IPS-NIHi7 (cell line): ENCODE results near the gene CKS1B.
A peak's percentile ranks its signal among the peaks of the same experiment; 100 is the strongest.
"Not testable (repeated sequence)": the region's sequence is repeated elsewhere in the genome, so short reads cannot be mapped to it uniquely, and the experiment has no call there.

Experiments
- DNase-seq: peaks from one replicate; pipeline ENCODE4 v3.0.0; 2012; ENCODE audit warnings: mixed read lengths; ENCODE audit errors: extremely low spot score

Gene CKS1B

DNA sequence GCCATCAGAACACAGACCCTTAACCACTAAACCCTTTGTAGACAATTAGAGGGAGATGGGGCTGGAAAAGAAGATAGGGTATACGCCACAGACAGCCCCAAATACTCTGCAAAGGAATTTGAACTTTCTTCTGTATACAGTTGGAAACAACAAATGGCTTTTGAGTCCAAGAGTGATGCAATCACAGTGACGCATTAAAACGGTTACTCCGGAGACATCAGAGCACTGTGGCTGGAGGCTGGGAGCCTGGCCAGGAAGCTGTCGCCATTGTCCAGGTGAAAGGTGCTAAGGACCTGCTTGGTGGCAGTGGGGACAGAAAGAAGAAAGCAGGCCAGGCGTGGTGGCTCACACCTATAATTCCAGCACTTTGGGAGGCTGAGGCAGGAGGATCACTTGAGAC, 12.8 kb downstream of the CKS1B start:
- DNase-seq = no peak

DNA sequence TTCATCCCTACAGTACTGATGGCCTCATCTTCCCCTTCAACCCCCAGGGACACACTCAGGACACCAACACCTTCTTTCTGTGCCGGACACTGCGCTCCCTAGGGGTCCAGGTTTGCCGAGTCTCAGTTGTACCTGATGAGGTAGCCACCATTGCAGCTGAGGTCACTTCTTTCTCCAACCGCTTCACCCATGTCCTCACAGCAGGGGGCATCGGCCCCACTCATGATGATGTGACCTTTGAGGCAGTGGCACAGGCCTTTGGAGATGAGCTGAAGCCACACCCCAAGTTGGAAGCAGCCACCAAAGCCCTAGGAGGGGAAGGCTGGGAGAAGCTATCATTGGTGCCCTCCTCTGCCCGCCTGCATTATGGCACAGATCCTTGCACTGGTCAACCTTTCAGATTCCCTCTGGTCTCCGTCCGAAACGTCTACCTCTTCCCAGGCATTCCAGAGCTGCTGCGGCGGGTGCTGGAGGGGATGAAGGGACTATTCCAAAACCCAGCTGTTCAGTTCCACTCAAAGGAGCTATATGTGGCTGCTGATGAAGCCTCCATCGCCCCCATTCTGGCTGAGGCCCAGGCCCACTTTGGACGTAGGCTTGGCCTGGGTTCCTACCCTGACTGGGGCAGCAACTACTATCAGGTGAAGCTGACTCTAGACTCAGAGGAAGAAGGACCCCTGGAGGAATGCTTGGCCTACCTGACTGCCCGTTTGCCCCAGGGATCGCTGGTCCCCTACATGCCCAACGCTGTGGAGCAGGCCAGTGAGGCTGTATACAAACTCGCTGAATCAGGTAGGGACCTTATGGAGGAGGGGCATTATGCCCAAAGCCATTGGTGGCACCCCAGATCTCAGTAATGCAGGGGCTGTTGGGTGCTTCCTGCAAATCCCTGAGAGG, 13.8 kb downstream of the CKS1B start:
- DNase-seq = no peak

DNA sequence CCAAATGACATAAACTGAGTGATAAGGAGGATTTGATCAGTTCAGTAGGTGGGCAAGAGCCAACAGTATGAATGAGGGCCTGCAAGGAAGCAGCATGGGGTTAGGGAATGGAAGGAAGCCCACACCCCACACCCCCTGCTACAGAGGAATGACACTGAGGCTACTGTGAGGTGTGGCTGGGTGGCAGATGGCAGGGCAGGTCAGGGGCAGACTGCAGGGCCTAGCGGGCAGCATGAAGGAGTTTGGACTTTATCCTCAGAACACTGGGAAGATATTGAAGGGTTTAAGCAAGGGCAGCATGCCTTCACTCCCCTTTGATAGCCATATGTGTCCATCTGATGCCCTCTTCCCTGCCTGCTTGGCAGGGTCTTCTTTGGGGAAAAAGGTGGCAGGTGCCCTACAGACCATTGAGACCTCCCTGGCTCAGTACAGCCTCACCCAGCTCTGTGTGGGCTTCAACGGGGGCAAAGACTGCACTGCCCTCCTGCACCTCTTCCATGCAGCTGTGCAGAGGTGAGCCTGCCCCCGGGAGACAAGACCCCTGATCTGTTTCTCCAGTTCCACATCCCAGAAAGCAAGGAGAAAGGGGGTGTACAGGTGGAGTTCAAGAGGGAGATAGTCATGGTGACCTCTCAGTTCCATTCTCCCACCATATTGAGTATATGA, 14.8 kb downstream of the CKS1B start:
- no peak for DNase-seq

DNA sequence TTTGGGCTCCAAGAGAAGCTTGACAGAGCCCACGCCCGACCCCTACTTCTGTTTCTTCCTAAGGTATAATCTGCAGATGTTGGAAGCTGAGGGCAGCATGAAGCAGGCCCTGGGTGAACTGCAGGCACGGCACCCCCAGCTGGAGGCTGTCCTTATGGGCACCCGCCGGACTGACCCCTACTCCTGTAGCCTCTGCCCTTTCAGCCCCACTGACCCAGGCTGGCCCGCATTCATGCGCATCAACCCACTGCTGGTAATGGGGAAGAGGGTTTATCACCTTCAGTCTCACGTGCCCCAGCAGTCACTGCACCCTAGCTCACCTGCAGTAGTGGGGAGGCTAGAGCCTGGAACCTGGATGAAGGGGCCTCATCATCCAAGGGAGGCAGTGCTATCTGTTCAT, 15.8 kb downstream of the CKS1B start:
- DNase-seq = no peak

DNA sequence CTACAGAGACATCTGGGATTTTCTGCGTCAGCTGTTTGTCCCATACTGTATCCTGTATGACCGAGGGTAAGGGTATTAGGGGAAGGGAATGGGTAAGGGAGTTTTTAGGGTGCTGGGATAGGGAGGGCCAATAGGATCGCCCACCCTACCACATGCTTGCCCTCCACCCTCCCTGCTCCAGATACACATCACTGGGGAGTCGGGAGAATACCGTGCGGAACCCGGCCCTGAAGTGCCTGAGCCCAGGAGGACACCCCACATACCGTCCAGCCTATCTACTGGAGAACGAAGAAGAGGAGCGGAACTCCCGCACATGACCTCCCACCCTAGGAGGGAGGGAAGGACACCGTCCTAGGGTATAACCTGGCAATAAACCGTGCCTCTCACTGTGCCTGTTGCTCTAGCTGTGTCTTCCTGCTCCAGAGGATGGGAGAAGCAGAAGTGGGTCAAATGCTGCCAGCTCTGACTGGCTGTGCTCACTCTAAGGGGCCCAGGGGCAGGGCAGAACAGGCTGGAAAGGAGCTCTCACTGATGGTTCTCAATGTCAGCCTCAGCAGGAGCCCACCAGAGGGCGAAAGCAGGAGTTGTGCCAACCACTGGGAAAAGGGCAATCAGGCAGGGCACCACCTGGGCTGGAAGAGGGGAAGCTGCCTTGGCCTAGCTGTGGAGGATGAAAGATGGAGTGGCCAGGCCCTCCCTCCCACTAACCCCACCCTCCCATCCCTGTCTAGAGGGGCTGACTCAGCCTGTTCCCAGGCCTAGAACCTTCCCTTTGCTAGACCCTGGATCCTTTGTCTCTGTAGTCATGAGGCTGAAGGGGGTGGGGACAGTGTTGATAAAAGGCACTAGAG, 18.5 kb downstream of the CKS1B start:
- peak; percentile 29 for DNase-seq

DNA sequence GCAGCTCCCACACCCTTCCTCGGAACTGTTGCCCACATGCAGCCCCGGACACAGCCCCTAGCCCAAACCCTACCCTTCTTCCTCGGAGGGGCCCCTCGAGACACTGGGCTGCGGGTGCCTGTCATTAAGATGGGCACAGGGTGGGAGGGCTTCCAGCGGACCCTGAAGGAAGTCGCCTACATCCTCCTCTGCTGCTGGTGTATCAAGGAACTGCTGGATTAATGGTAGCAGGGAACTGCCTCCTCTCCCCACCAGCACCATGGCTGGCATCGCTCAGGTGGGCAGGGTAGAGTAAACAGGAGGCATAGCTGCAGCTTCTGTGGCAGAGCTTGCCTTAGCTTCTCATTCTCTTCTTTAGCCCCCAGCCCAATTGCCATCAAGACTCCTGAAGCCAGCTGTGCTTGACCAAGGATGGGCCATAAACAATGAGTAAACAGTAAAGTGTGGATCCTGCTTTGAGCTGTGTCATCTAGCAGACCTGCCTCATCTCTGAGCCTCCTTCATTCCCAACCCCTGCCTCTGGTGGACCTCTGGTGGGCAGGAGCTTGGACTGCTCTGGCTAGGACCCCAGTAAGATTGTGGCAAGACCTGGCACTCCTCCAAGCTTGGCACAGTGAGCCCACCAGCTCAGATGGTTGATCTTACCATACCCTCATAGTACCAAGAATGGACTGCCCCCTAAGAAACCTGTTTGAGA, 19.2 kb downstream of the CKS1B start, which contains the start of gene LENEP:
Gene LENEP (plus strand): TSS at position 15 of the 697 bp plus-strand sequence. CDS start 22 bp downstream, at position 37.
- DNase-seq = no peak

DNA sequence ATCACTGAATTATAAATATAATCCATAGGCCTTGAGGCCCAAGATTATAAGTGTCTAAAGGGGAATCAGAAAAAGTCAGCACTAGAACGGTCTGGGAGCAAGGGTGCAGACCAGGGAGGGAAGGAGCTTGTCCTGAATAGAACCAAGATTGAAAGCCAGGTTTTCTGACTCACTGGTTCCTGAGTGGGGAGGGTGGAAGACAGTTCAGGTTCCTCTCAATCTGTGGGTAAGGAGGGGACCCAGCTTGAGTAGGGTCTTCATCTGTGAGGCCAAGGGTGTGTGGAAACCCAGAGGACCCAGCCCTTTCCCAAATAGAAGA, 19.7 kb downstream of the CKS1B start:
- DNase-seq = no peak

DNA sequence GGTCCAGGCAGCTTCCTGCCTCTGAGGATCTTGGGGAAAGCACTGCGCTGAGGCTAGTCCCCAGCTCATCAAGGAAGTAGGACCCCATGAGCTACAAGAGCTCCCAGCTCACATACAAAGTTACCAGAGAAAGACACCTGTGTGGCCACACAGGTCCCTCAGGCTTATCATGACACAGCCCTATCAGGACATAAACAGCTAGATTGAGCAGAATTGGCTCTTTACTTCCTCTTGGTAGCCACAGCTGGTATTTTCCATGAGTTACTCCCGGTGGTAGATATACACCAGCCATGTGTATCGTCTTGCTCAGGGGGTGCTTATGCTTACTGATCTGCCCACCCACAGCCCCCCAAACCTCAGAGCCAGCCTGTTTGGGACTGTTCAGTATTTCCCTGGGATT, 20.1 kb downstream of the CKS1B start:
- no peak for DNase-seq

DNA sequence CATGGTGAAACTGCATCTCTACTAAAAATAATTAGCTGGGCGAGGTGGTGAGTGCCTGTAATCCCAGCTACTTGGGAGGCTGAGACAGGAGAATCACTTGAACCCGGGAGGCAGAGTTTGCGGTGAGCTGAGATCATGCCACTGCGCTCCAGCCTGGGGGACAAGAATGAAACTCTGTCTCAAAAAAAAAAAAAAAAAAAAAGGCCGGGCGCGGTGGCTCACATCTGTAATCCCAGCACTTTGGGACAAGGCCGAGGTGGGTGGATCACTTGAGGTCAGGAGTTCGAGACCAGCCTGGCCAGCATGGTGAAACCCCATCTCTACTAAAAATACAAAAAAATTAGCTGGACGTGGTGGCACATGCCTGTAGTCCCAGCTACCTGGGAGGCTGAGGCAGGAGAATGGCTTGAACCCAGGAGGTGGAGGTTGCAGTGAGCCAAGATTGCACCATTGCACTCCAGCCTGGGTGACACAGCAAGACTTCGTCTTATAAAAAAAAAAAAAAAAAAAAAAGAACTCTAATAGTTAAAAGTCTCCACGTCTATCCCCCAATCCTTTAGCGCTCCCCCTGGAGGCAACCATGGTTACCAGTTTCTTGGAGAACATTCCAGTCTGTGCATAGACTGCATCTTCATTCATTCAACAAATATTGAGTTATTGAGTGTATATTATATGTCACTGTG, 21.0 kb downstream of the CKS1B start:
- DNase-seq = not testable (repeated sequence)

DNA sequence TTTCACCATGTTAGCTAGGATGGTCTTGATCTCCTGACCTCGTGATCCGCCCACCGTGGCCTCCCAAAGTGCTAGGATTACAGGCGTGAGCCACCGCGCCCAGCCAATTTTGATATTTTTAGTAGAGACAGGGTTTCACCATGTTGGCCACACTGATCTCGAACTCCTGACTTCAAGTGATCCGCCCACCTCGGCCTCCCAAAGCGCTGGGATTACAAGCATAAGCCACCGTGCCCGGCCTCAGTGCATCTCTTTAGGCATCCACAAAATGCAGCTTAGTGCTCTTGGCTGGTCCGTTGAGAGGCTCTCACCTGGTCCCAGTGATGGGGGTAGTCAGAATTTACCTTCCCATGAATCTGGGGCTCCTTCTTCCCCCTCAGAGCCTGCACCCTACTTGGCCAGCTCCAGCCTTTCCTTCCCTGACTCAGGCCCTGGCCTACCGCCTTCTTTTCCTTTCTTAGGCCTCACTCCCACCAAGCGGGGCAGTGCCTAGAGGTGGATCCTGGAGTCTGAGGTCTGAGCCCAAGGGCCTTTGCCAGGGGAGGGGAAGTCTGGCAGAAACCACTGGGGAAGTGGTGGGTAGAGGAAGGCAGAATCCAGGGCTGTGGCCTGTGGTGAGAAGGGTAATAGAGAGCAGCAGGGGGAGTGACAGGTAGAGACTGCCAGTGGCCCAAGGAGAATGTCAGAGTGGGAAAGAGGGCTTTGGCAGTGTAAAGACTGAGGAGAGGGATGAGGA, 22.7 kb downstream of the CKS1B start:
- DNase-seq = no peak

DNA sequence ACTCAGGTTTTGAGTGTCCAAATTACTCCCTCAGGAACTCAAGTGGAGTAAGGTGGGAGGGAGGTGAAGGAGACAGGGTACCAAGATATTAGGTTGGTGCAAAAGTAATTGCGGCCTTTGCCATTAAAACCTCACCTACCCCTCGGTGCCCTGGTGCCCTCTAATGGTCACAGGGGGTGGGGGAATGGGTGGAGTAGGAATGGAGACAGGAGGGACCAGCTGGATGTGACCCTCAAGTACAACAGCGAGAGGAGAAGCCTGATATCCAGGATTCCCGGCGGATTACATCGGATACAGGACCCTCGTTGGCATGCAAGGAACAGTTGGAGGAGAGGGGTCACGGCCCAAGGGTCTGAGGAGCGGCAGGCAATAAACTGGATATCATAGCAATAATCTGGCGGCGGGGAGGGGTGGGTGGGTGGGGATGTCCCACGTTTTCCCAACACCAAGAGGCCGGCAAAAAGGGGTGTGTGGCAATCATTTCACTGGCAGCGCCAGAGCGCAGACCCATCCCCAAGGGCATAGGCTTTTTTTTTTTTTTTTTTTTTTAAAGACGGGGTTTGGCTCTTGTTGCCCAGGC, 23.8 kb downstream of the CKS1B start:
- DNase-seq = no peak

DNA sequence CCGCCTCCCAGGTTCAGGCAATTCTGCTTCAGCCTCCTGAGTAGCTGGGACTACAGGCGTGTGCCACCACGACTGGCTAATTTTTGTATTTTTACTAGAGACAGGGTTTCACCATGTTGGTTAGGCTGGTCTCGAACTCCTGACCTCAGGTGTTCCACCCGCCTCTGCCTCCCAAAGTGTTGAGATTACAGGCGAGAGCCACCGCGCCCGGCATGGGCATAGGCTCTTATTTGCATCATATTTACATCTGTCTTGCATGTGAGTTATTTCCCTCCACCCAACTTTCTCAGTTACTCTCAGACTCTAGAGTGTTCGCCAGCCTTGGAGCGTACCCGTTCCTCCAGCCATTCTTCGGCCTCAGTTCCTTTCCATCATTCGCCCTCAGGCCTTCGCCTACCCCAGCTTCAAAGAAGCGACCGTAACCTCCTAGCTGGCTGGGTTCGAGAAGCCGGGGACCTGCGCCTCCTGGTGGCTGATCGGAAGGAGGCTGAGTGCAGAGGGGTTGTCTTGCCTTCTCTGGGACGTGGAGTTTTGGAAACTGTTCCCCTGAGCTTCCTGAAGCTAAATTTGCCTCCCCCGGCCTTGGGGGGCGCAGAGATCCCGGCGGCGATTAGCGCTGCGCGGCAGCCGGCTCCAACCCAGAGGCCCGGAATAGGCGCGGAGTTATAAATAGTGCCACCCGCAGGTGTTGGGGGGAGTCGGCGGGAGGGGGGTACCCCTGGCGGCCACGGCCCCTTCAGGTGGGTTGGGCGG, 24.5 kb downstream of the CKS1B start:
- DNase-seq = peak; percentile 82

DNA sequence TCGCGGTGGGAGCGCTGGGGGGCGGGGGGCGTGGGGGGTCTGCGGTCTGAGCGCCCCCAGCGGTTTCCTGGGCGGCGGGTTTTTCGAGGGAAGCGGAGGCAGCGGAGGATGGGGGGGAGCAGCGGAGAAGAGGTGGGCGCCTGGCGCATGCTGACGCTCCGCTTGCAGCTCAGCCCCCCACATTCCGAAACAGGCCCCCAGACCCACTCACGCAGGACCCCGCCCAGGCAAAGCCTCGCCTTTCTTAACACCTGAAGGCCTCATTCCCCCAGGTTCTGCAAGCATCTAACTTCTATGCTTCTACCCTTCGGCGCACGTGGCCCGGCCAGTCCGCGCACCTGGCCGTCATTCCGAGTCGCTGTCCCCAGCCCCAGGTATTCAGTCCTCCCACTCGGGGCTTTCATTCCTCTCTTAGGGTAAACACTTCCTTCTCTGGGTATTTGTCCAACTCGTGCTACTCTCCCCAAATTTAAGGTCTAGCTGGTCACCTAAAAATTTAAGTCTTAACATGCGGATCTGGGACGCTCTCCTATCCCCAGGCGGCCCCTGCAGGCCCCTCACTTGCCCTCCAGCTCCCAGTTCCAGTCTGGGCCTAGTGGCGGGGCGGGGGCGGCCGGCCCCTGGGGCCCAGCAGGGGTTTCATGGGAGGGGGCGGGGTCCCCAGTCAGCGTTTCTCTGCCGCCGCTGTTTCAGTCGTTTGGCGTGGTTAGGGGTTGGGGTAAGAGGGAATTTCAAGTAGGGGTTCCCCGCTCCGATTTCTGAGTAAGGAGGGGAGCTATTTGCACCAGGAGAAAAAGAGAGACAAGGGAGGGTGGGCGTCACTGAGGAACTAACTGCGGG, 25.3 kb downstream of the CKS1B start:
- peak; percentile 65 for DNase-seq

DNA sequence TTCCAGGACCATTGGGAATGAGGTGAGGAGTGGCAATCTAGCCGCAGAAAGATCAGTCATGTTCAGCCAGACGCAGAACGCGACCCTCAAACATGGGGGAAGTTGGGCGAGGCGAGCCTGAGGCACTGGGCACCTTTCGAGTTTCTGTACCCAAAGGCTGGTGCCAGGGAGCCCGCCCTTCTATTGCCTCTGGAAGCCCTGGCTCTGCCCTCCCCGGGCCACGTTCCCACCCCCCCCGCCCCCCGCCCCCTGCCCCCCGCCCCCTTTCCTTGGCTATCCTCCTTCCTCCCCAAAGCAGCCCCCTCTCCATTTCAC, 25.9 kb downstream of the CKS1B start:
- DNase-seq = no peak

DNA sequence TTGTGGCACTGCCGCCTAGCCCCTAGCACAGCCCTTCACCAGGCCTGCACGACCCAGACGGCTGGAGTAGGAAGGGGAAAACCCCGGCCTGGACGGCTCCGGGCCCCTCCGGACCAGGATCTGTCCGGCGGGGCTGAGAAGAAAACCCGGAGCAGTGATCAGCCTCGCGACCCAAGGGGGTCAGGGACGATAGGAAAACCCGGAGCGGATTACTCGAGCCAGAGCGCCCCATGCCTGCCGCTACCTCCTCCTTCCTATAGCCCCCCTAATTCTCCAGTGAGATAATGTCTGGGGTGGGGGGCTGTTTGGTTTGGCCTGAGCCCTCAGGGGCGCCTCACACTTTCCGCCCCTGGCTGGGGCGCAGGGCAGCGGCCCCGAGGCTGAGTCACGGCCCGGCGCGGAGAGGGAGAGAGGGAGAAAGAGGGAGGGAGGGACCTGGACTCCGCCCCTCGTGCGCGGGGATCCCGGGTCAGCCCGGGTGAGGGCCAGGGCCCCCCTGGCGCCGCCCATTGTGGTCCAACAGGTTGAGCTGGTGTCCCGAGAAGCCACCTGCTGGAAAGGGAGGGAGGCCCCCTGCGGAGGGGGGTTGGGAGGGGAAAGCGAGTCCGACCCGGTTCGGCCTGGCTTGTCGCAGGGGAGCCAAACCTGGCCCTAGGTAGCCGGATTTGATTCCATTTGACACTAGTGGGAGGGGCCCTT, 26.4 kb downstream of the CKS1B start:
- peak; percentile 86 for DNase-seq

DNA sequence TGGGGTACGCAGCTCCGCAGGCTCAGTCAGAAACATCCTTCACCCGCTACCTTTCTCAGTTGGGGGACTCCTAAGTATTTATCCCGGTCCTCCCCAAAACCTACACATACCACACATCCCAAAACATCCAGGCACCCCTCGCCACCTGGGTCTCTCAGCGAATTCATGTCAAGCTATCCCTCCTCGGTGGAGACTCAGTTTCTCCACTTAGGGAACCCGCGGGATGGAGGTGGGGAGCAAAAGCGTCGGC, 26.9 kb downstream of the CKS1B start:
- DNase-seq = no peak

DNA sequence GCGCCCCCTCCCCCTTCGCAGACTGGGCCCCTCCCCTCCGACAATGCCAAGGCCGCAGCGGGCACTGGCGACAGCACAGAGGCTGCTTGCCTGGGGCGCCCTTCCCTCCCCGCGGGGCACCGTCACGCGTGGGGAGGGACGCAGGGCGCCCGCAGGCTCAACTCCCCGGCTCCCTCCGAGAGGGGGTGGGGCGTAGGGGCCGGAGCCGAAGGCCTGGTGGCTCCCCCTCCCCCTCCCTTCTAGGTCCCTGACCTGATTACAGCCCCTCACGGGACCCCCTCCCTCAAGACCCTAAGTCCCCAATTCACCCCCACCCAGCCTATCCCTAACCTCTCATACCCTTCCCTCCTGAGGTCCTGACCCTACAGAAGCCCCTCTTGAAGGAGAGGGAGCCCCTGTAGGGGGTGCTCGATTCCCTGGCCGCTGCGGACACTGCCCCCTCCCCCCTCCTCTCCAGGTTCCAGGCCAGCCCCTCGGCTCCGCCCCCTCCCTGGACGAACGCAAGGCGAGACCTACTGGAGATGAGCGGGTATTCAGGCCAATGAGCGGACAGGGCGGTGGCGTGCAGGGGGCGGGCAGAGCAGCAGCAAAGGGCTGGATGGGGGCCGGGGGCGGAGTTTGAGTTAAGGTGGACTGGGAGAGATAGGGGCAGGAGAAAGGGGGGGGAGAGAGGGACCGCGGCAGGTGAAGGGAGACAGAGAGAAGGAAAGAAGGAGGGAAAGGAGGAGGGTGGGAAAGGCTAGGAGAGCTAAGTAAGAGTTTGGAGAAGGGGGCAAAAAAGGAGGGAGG, 27.4 kb downstream of the CKS1B start:
- DNase-seq = peak; percentile 91
